K562 (cell line): ENCODE data around the gene MACF1. TPM values are rescaled to one million over a fixed set of nuclear protein-coding genes. Genes with fewer than 3 reads are reported as not detected.

ENCODE experiments used
- ATAC-seq: fragments of 200-7000 bp; cut with Tn5 transposase; 3 replicates; pipeline ENCODE4 v1.9.1; 2020; ENCODE audit warnings: moderate library complexity
- BruUV-seq: library from RNA; stranded (reverse); fragments of 400-500 nt; replicated peaks from 2 replicates; lab custom pipeline; 2021; lab: Mats Ljungman, UMichigan
- CTCF ChIA-PET: fragments of 300-600 bp; formaldehyde crosslinking; extraction: SDS; loops from one replicate; lab custom pipeline; 2021; ENCODE audit warnings: low intra/inter-chr PET ratio; lab: Yijun Ruan, JAX
- POLR2A ChIA-PET: fragments of 300-600, 350-650 bp; sonication (Branson Sonifier 250); formaldehyde crosslinking; extraction: SDS; loops from one replicate; lab custom pipeline; 2021; ENCODE audit warnings: antibody characterized with exemption, inconsistent platforms; lab: Yijun Ruan, JAX
- DNase-seq, 4 experiments: peaks; one replicate each; pipeline versions ENCODE4 v3.0.0 to v3.0.0-alpha.2; 2011 to 2018; ENCODE audit warnings: low spot score in 3 of 4, mixed read lengths in 3 of 4; ENCODE audit errors: extremely low read depth in 1 of 4
- FAIRE-seq: peaks from 2 replicates; lab custom pipeline; 2011; peaks lifted over from hg19 to GRCh38; lab: Jason Lieb, UNC
- H2AFZ ChIP-seq: 2 replicates; pipeline ENCODE4 v1.6.0; 2011; ENCODE audit warnings: low read depth, low read length, control low read depth, inconsistent platforms
- H3K27ac ChIP-seq: fragments of 200-600 bp; 3 replicates; pipeline ENCODE4 v1.8.0; 2011; ENCODE audit warnings: low read depth, mild to moderate bottlenecking, control low read depth, inconsistent platforms, low read length, moderate library complexity, mixed read lengths; ENCODE audit errors: extremely low read depth
- H3K27me3 ChIP-seq, 2 experiments: fragments of 300-600 bp in 1 of 2; 2 replicates in 1 of 2; 3 replicates in 1 of 2; pipeline versions ENCODE4 v1.6.0 to v1.8.0; 2011; ENCODE audit warnings: inconsistent platforms in 2 of 2, low read length in 2 of 2, mild to moderate bottlenecking in 1 of 2, mixed read lengths in 1 of 2, moderate library complexity in 1 of 2; ENCODE audit not compliant: control insufficient read depth in 2 of 2, insufficient read depth in 2 of 2
- H3K36me3 ChIP-seq: fragments of 300-600 bp; 3 replicates; pipeline ENCODE4 v1.8.0; 2011; ENCODE audit warnings: mild to moderate bottlenecking, low read length, inconsistent platforms; ENCODE audit not compliant: control insufficient read depth, insufficient read depth
- H3K4me1 ChIP-seq, 2 experiments: fragments of 200-600 bp in 1 of 2; replicated peaks in 1 of 2; 2 replicates in 1 of 2; 3 replicates in 1 of 2; pipeline versions ENCODE4 v1.5.1 to v1.8.0; 2011; ENCODE audit warnings: inconsistent platforms in 2 of 2, low read length in 2 of 2, mild to moderate bottlenecking in 1 of 2, mixed read lengths in 1 of 2, moderate library complexity in 1 of 2; ENCODE audit not compliant: control insufficient read depth in 2 of 2, insufficient read depth in 2 of 2
- H3K4me2 ChIP-seq: 2 replicates; pipeline ENCODE4 v1.6.1; 2011; ENCODE audit warnings: low read length, control low read depth, inconsistent platforms, mixed read lengths; ENCODE audit not compliant: insufficient read depth
- H3K4me3 ChIP-seq: fragments of 200-600 bp; sonication (generic), shearing (Covaris generic); 2 replicates; pipeline ENCODE4 v1.5.1; 2016; ENCODE audit warnings: control low read depth, inconsistent platforms
- H3K79me2 ChIP-seq: fragments of 200-600 bp; 3 replicates; pipeline ENCODE4 v1.8.0; 2011; ENCODE audit warnings: low read length, inconsistent platforms; ENCODE audit not compliant: control insufficient read depth, insufficient read depth
- H3K9ac ChIP-seq, 2 experiments: 2 replicates each; pipeline versions ENCODE4 v1.6.0 to v1.6.1; 2011; ENCODE audit warnings: low read depth in 2 of 2, low read length in 2 of 2, control low read depth in 1 of 2, inconsistent platforms in 1 of 2, mild to moderate bottlenecking in 1 of 2, mixed read lengths in 1 of 2; ENCODE audit not compliant: insufficient read depth in 1 of 2
- H3K9me1 ChIP-seq: one replicate; pipeline ENCODE4 v1.6.0; 2011; ENCODE audit warnings: inconsistent platforms, mild to moderate bottlenecking, low read length, moderate library complexity; ENCODE audit not compliant: control insufficient read depth, insufficient read depth
- H3K9me3 ChIP-seq: replicated peaks from 2 replicates; pipeline ENCODE4 v1.5.1; 2011; ENCODE audit warnings: low read depth, low read length, inconsistent platforms; ENCODE audit not compliant: control insufficient read depth, insufficient read depth
- H4K20me1 ChIP-seq: replicated peaks from 2 replicates; pipeline ENCODE4 v1.6.1; 2011; ENCODE audit warnings: low read length, inconsistent platforms, mixed read lengths; ENCODE audit not compliant: control insufficient read depth, insufficient read depth
- EZH2 ChIP-seq: IDR thresholded peaks from 2 replicates; pipeline ENCODE4 v1.6.1; 2012; ENCODE audit warnings: low read depth, mild to moderate bottlenecking, inconsistent platforms, low read length, borderline replicate concordance
- GTF2E2 ChIP-seq: fragments of 200-800 bp; sonication (Bioruptor generic); IDR thresholded peaks from 2 replicates; pipeline ENCODE4 v1.6.1; 2016; ENCODE audit warnings: missing genetic modification characterization, missing compliant biosample characterization
- IRF2 ChIP-seq: sonication (generic); formaldehyde crosslinking; IDR thresholded peaks from 2 replicates; pipeline ENCODE4 v1.8.1; 2022; ENCODE audit warnings: mild to moderate bottlenecking, missing genetic modification reagents
- MEIS2 ChIP-seq: fragments of 450-650 bp; IDR thresholded peaks from 2 replicates; pipeline ENCODE4 v1.6.1; 2014; ENCODE audit warnings: mild to moderate bottlenecking; ENCODE audit not compliant: partially characterized antibody
- PRPF4 ChIP-seq: fragments of 200-400 bp; formaldehyde crosslinking; IDR thresholded peaks from one replicate; pipeline ENCODE4 v1.6.1; 2017; ENCODE audit warnings: low read length, low read depth, mild to moderate bottlenecking; ENCODE audit not compliant: insufficient read depth, poor library complexity, severe bottlenecking
- SOX6 ChIP-seq: fragments of 450-650 bp; IDR thresholded peaks from 2 replicates; pipeline ENCODE4 v1.6.1; 2014; ENCODE audit warnings: mild to moderate bottlenecking
- SRF ChIP-seq, 2 experiments: fragments of 250-450, 450-650 bp in 1 of 2; sonication (Bioruptor Pico) in 1 of 2; sonication (generic) in 1 of 2; formaldehyde crosslinking; IDR thresholded peaks; 2 replicates each; pipeline versions ENCODE4 v1.5.0 to v1.5.1; 2020 to 2022; ENCODE audit warnings: mild to moderate bottlenecking in 1 of 2, missing genetic modification reagents in 1 of 2
- TCF3 ChIP-seq: sonication (generic); formaldehyde crosslinking; IDR thresholded peaks from 2 replicates; pipeline ENCODE4 v1.4.0; 2020; ENCODE audit warnings: mild to moderate bottlenecking, missing genetic modification reagents
- ZNF444 ChIP-seq: fragments of 250-450 bp; sonication (Bioruptor Pico); IDR thresholded peaks from 2 replicates; pipeline ENCODE4 v1.4.0; 2020; ENCODE audit warnings: mild to moderate bottlenecking, moderate library complexity
- WGBS: fragments of 100-300 bp; shearing (Covaris generic); methylation state at CpG from one replicate; pipeline ENCODE4 v1.1.6; 2016; ENCODE audit warnings: low coverage, mixed read lengths; ENCODE audit not compliant: insufficient coverage; ENCODE audit errors: missing lambda C conversion rate; 5-methylcytosine and 5-hydroxymethylcytosine counted together
- in situ Hi-C: fragments of 300-500 bp; cut with MboI; formaldehyde crosslinking; loops from 4 replicates; pipeline ENCODE4 v1.15.0; 2018; ENCODE audit warnings: inconsistent platforms, mixed read lengths
- intact Hi-C: fragments of 100-400 bp; cut with micrococcal nuclease; formaldehyde crosslinking; loops from 2 replicates; pipeline ENCODE4 v1.14.2; 2022
- polyA plus RNA-seq, 8 experiments: library from polyadenylated mRNA; depleted of rRNA in 4 of 8; stranded (reverse) in 5 of 8; unstranded in 3 of 8; fragments of >200 nt; fragmentation: Nextera tagmentation in 2 of 8; fragmentation: Illumina TruSeq in 1 of 8; extraction: Ambion mirVana in 2 of 8; extraction: Trizol in 1 of 8; gene quantifications; 2 replicates each; pipeline versions ENCODE4 v1.2.1 to v1.2.3, GENCODE V29; 2011 to 2014; ENCODE audit warnings: inconsistent platforms in 1 of 8, missing spikeins in 1 of 8
- total RNA-seq, 7 experiments: library from RNA; depleted of rRNA in 6 of 7; stranded (reverse); fragments of >200 nt in 6 of 7; fragmentation: Illumina TruSeq in 2 of 7; extraction: Trizol in 2 of 7; gene quantifications; 2 replicates each; pipeline versions ENCODE4 v1.2.1 to v1.2.3, GENCODE V29; 2011 to 2021; ENCODE audit warnings: low replicate concordance in 1 of 7
- TF ChIP-seq, protein P1 (sequence below): fragments of 450-650 bp; IDR thresholded peaks from 2 replicates; pipeline ENCODE4 v1.6.1; 2016
- TF ChIP-seq, protein P2 (sequence below), 2 experiments: fragments of 450-650 bp; formaldehyde crosslinking in 1 of 2; IDR thresholded peaks; 2 replicates each; pipeline versions ENCODE4 v1.4.0 to v1.6.1; 2014 to 2020; ENCODE audit warnings: mild to moderate bottlenecking in 2 of 2, borderline replicate concordance in 1 of 2, low read depth in 1 of 2

The MACF1 gene
- total and polyA plus RNA-seq, 9 of the 15 experiments (the other 6 are each of a cell fraction or from before 2014, with no cell fraction given), result 13.2 to 232 (median 112) TPM

DNA sequence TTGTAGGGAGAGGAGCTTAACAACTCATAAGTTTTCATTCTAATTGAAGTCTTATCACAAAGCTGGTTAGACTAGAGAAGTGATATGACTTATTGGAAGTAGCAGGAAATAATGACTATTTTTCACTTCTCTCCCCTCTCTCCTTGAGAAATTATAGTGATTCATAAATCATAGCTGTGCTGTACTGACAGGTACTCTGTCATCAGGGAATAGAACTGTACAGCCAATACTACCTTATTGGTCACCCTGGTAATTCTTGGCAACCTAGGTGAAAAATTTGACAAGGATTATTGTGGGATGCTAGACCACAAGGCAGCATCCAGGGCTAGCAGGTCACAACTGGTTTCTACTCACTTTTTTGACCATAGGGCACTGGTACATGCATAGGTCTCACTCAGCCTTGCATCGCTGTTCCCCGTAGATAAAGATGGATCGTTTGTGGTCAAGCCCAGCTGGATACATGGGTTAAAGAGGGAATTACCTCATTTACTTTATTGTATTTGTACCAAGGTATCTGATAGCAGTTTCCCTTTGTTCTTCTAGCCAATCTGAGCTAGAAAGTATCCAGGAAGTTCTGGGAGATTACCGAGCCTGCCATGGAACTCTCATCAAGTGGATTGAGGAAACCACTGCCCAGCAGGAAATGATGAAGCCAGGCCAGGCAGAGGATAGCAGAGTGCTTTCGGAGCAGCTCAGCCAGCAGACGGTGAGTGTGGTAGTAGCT is 113.6 kb downstream of the MACF1 start:
- peak in 1 of 4 experiments; percentile 16 for DNase-seq
- ChIA-PET POLR2A (interaction anchor here (0.8 to 1.9 kb wide), 8 partner anchors 9 to 46 kb away, joined by 3 to 7 read pairs (median 4); no protein-coding TSS in a partner anchor), CTCF (no interaction called here)
- Histone ChIP-seq H3K4me3 (no peak overlapping the region), H2AFZ (no peak overlapping the region), H3K9me3 (no peaks in the 10 kb centered on the region), H3K4me2 (no peak overlapping the region), H3K79me2 (no peaks in the 10 kb centered on the region), H3K9me1 (no peaks in the 10 kb centered on the region), H3K4me1 (no peaks in the 10 kb centered on the region), H4K20me1 (no peaks in the 10 kb centered on the region; the same call in 1 of the 2 replicates), H3K9ac (no peak overlapping the region), H3K27ac (no peak overlapping the region), H3K27me3 (no peaks in the 10 kb centered on the region), H3K36me3 (peaks cover 86% of the 10 kb centered on the region)
- in situ Hi-C loops (no loop called here), intact Hi-C loops (no loop called here)
- 69% methylated on average over 6 of the region's 6 CpGs for WGBS
- FAIRE-seq, result no peak
- ATAC-seq, result peak; percentile 50; the same call in 1 of the 3 replicates
- BruUV-seq, result no TSS peak
- no peak for TF ChIP-seq EZH2
- TF ChIP-seq, protein P1, sequence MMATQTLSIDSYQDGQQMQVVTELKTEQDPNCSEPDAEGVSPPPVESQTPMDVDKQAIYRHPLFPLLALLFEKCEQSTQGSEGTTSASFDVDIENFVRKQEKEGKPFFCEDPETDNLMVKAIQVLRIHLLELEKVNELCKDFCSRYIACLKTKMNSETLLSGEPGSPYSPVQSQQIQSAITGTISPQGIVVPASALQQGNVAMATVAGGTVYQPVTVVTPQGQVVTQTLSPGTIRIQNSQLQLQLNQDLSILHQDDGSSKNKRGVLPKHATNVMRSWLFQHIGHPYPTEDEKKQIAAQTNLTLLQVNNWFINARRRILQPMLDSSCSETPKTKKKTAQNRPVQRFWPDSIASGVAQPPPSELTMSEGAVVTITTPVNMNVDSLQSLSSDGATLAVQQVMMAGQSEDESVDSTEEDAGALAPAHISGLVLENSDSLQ, result peak; percentile 48; the same call in 1 of the 2 replicates
- no peak for TF ChIP-seq SRF (CRISPR knock-in tag; IDR thresholded peaks at IDR 0.05)
- peak; percentile 45; the same call in 1 of the 2 replicates for TF ChIP-seq SOX6
- TF ChIP-seq IRF2 (CRISPR knock-in tag), result no peak
- TF ChIP-seq ZNF444 (CRISPR knock-in tag), result no peak
- TF ChIP-seq GTF2E2 (tag), result peak; percentile 15; the same call in 1 of the 2 replicates
- TF ChIP-seq TCF3 (CRISPR knock-in tag), result peak; percentile 66; the same call in 1 of the 2 replicates
- TF ChIP-seq PRPF4, result no peak
- TF ChIP-seq, protein P2, sequence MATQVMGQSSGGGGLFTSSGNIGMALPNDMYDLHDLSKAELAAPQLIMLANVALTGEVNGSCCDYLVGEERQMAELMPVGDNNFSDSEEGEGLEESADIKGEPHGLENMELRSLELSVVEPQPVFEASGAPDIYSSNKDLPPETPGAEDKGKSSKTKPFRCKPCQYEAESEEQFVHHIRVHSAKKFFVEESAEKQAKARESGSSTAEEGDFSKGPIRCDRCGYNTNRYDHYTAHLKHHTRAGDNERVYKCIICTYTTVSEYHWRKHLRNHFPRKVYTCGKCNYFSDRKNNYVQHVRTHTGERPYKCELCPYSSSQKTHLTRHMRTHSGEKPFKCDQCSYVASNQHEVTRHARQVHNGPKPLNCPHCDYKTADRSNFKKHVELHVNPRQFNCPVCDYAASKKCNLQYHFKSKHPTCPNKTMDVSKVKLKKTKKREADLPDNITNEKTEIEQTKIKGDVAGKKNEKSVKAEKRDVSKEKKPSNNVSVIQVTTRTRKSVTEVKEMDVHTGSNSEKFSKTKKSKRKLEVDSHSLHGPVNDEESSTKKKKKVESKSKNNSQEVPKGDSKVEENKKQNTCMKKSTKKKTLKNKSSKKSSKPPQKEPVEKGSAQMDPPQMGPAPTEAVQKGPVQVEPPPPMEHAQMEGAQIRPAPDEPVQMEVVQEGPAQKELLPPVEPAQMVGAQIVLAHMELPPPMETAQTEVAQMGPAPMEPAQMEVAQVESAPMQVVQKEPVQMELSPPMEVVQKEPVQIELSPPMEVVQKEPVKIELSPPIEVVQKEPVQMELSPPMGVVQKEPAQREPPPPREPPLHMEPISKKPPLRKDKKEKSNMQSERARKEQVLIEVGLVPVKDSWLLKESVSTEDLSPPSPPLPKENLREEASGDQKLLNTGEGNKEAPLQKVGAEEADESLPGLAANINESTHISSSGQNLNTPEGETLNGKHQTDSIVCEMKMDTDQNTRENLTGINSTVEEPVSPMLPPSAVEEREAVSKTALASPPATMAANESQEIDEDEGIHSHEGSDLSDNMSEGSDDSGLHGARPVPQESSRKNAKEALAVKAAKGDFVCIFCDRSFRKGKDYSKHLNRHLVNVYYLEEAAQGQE (IDR thresholded peaks at IDR 0.05; ENCODE audit: borderline replicate concordance), result peak; percentile 33
- TF ChIP-seq, protein P2 (CRISPR knock-in tag; IDR thresholded peaks at IDR 0.05; ENCODE audit: low read depth), result no peak
- peak; percentile 65 for TF ChIP-seq MEIS2
